Effector memory CD4-positive, alpha-beta T cell (primary cell): ENCODE results near the gene FAM234A.
"Not testable (repeated sequence)": the region's sequence is repeated elsewhere in the genome, so short reads cannot be mapped to it uniquely, and the experiment has no call there.

ENCODE experiments used
- DNase-seq, 3 donors: peaks; one replicate each; pipeline ENCODE4 v3.0.0-alpha.2; 2020
- H3K27ac ChIP-seq: 2 replicates; pipeline ENCODE4 v1.7.0; 2013; ENCODE audit warnings: mild to moderate bottlenecking, low read length, moderate library complexity; ENCODE audit not compliant: insufficient read depth, poor library complexity, severe bottlenecking
- H3K27me3 ChIP-seq: replicated peaks from 2 replicates; pipeline ENCODE4 v1.7.0; 2013; ENCODE audit warnings: mild to moderate bottlenecking, low read length; ENCODE audit not compliant: insufficient read depth, control insufficient read depth, poor library complexity, severe bottlenecking
- H3K36me3 ChIP-seq: 2 replicates; pipeline ENCODE4 v1.7.0; 2013; ENCODE audit warnings: mild to moderate bottlenecking, low read length, moderate library complexity; ENCODE audit not compliant: control insufficient read depth, insufficient read depth
- H3K4me1 ChIP-seq: 2 replicates; pipeline ENCODE4 v1.7.0; 2013; ENCODE audit warnings: low read length, mild to moderate bottlenecking; ENCODE audit not compliant: control insufficient read depth, insufficient read depth, poor library complexity, severe bottlenecking
- H3K4me3 ChIP-seq: 2 replicates; pipeline ENCODE4 v1.7.0; 2013; ENCODE audit warnings: low read length, low read depth, mild to moderate bottlenecking; ENCODE audit not compliant: insufficient read depth, poor library complexity, severe bottlenecking
- H3K9me3 ChIP-seq: 2 replicates; pipeline ENCODE4 v1.7.0; 2013; ENCODE audit warnings: mild to moderate bottlenecking, low read length, moderate library complexity; ENCODE audit not compliant: control insufficient read depth

The FAM234A gene

DNA sequence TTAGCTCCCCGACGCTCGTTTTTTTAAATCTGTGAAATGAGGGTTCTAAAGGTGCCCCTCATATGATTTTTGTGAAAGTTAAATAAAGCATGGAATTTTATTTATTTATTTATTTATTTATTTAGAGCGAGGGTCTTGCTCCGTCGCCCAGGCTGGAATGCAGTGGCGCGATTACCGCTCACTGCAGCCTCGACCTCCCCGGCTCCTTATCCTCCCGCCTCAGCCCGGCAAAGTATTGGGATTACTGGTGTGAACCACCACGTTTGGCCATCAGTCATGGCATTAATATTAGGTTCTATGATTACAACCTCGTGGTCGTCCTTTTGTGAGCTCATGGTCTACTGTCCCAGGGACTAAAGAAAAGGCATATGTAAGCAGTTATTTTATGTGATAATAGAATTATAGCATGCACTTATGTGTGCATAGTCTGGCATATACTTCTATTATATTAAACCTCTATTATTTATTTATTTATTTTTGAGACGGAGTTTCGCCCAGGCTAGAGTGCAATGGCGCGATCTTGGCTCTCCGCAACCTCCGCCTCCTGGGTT is 4.8 kb upstream of the FAM234A start:
- no peak for DNase-seq
- H3K27me3 ChIP-seq, result no peaks in the 10 kb centered on the region
- peaks cover 26% of the 10 kb centered on the region for H3K36me3 ChIP-seq
- peaks cover 5% of the 10 kb centered on the region for H3K4me1 ChIP-seq
- peak overlapping the region; percentile 77 for H3K4me3 ChIP-seq
- H3K27ac ChIP-seq, result peak overlapping the region; percentile 94
- no peaks in the 10 kb centered on the region for H3K9me3 ChIP-seq

GRCh38 chr16:230351-230750 is 4.3 kb upstream of the FAM234A start:
- H3K4me1 ChIP-seq, H3K9me3 ChIP-seq: not testable (repeated sequence)

DNA sequence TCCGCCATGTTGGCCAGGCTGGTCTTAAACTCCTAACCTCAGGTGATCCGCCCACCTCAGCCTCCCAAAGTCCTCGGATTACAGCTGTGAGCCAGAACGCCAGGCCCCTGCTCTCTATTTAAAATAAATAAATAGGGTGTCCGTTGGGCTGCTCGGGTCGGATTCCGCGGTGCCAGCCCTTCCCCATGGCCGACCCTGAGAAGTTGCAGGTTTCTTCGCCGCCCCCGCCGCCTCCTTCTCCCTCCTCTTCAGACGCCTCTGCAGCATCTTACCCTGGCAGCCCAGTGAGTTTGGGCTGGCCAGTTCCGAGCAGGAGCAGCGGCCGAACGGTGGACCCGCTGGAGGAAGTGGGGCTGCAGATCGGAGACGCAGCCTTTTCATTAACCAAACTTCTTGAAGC is 3.7 kb upstream of the FAM234A start:
- Histone ChIP-seq H3K9me3 (no peaks in the 10 kb centered on the region), H3K36me3 (peaks cover 17% of the 10 kb centered on the region), H3K27ac (no peak overlapping the region), H3K4me3 (no peak overlapping the region), H3K4me1 (peaks cover 5% of the 10 kb centered on the region), H3K27me3 (no peaks in the 10 kb centered on the region)
- DNase-seq, result no peak

More at GRCh38 chr16:230351-230750, 4.3 kb upstream of the FAM234A start:
- H3K4me3 ChIP-seq, H3K27me3 ChIP-seq, DNase-seq, H3K27ac ChIP-seq: not testable (repeated sequence)
- peaks cover 22% of the 10 kb centered on the region for H3K36me3 ChIP-seq

GRCh38 chr16:239948-240277 is 5.3 kb downstream of the FAM234A start:
- no peaks in the 10 kb centered on the region for H3K9me3 ChIP-seq
- H3K4me3 ChIP-seq, result no peak overlapping the region
- H3K4me1 ChIP-seq, result no peaks in the 10 kb centered on the region
- no peaks in the 10 kb centered on the region for H3K27me3 ChIP-seq
- no peak for DNase-seq
- no peaks in the 10 kb centered on the region for H3K36me3 ChIP-seq
- H3K27ac ChIP-seq, result no peak overlapping the region

DNA sequence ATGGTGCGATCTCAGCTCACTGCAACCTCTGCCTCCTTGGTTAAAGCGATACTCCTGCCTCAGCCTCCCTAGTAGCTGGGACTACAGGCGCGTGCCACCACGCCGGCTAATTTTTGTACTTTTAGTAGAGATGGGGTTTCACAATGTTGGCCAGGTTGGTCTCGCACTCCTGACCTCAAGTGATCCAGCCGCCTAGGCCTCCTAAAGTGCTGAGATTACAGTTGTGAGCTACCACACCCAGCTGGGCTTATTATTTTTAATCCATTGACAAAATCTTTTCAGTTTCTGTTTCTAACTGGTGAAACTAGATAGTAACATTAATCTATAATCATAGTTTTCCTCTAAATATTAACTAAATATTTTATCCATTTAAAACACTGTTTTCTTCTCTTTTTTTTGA is 5.9 kb downstream of the FAM234A start:
- no peaks in the 10 kb centered on the region for H3K27me3 ChIP-seq
- H3K4me1 ChIP-seq, result no peaks in the 10 kb centered on the region
- H3K36me3 ChIP-seq, result no peaks in the 10 kb centered on the region
- no peaks in the 10 kb centered on the region for H3K9me3 ChIP-seq
- DNase-seq, result no peak
- no peak overlapping the region for H3K27ac ChIP-seq
- H3K4me3 ChIP-seq, result no peak overlapping the region

DNA sequence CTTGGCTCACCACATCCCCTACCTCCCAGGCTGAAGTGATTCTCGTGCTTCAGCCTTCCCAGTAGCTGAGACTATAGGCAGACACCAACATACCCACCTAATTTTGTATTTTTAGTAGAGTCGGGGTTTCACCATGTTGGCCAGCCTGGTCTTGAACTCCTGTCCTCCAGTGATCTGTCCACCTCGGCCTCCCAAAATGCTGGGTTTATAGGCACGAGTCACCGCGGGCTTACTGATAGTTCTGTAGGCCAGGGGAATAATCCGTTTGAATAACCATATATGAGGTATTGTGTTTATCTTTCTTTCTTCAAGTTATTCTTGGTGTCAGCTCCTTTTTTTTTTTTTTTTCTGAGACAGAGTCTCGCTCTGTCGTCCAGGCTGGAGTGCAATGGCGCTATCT is 7.7 kb downstream of the FAM234A start:
- no peak for DNase-seq
- Histone ChIP-seq H3K4me1 (no peaks in the 10 kb centered on the region), H3K4me3 (no peak overlapping the region), H3K9me3 (no peaks in the 10 kb centered on the region), H3K27me3 (no peaks in the 10 kb centered on the region), H3K36me3 (no peaks in the 10 kb centered on the region), H3K27ac (no peak overlapping the region)

DNA sequence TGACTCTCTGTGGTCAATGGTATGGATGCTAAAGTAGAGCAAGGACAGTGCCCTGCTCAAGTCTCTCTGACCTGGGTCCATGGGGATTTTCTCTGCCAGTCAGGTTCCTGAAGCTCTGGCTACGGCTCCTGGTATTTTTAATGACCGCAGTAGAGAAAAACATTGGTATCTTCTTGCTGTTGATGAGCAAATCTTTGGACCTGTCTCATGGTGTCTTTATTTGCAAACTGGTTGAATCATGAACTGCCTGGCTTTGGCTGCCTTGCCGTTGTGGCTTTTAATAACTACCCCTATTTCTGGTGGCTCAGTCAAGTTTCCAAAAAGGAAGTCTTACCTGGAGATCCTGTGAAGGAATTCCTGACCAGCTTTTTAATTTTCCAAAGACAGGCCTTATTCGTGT is 8.7 kb downstream of the FAM234A start:
- Histone ChIP-seq H3K36me3 (no peaks in the 10 kb centered on the region), H3K27ac (no peak overlapping the region), H3K4me3 (no peak overlapping the region), H3K4me1 (no peaks in the 10 kb centered on the region), H3K9me3 (no peaks in the 10 kb centered on the region), H3K27me3 (no peaks in the 10 kb centered on the region)
- no peak for DNase-seq

DNA sequence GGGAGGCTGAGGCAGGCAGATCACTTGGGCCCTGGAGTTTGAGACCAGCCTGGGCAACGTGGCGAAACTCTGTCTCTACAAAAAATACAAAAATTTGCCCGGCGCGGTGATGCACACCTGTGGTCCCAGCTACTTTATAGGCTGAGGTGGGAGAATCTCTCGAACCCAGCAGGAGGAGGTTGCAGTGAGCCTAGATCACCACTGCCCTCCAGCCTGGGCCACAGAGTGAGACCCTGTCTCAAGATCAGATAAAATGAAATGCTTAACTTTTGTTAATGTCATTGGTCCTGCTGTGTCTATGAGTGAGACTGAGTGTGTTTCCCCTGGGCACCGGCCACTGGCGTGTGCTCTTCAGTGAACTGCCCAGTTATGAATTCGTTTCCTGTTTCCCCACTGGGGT is 10.5 kb downstream of the FAM234A start:
- Histone ChIP-seq H3K4me3 (no peak overlapping the region), H3K9me3 (no peaks in the 10 kb centered on the region), H3K36me3 (no peaks in the 10 kb centered on the region), H3K27me3 (no peaks in the 10 kb centered on the region), H3K27ac (no peak overlapping the region), H3K4me1 (no peaks in the 10 kb centered on the region)
- no peak for DNase-seq

DNA sequence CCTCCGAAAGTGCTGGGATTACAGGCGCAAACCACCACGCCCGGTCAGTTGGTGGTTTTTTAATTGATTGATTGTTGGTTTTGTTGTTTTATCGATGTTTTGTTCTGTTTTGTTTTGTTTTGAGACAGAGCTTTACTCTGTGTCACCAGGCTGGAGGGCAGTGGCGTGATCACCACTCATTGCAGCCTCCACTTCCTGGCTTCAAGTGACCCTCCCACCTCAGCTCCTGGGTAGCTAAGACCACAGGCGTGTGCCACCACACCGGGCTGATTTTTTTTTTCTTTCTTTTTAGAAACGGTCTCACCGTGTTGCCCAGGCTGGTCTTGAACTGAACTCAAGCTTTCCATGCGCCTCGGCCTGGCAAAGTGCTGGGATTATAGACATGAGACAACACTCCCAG is 12.4 kb downstream of the FAM234A start:
- Histone ChIP-seq H3K4me3 (no peak overlapping the region), H3K27ac (no peak overlapping the region), H3K9me3 (no peaks in the 10 kb centered on the region), H3K4me1 (no peaks in the 10 kb centered on the region), H3K27me3 (no peaks in the 10 kb centered on the region), H3K36me3 (no peaks in the 10 kb centered on the region)
- DNase-seq, result no peak

DNA sequence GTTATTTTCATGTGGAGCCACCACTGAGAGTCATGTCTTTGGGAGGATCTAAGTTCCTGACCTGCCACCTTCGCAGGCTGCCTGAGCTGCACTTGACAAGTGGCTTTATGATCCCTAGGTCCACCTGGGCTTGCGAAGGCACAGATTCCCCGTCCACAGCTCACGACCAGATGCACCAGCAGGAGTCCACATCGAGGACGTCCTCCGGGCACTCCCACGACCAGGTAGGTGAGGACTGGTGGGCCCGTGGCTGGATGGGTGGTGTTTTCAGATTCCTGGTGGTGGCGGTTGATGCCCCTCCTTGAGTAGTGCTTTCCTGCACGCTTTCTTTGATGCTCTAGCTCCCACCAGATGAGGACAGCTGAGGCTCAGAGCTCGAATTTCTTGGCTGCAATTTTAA is 14.8 kb downstream of the FAM234A start:
- Histone ChIP-seq H3K36me3 (no peaks in the 10 kb centered on the region), H3K9me3 (no peaks in the 10 kb centered on the region), H3K4me1 (peaks cover 13% of the 10 kb centered on the region), H3K4me3 (no peak overlapping the region), H3K27ac (no peak overlapping the region), H3K27me3 (no peaks in the 10 kb centered on the region)
- no peak for DNase-seq
